GM23248 (cell line): ENCODE measurements around the gene SEC24D.
"Not testable (repeated sequence)": the region's sequence is repeated elsewhere in the genome, so short reads cannot be mapped to it uniquely, and the experiment has no call there.

Source experiments
- EZH2 ChIP-seq: fragments of 200-600 bp; sonication (generic); IDR thresholded peaks from 2 replicates; pipeline ENCODE4 v1.6.1; 2018; ENCODE audit warnings: antibody characterized with exemption, mild to moderate bottlenecking; ENCODE audit not compliant: insufficient read depth, poor library complexity, severe bottlenecking
- EZH2phosphoT487 ChIP-seq: fragments of 200-600 bp; sonication (generic); IDR thresholded peaks from 2 replicates; pipeline ENCODE4 v1.6.1; 2018; ENCODE audit warnings: antibody characterized with exemption, moderate library complexity, mild to moderate bottlenecking, low read depth; ENCODE audit not compliant: insufficient read depth

- TF ChIP-seq EZH2, EZH2phosphoT487: not testable (repeated sequence)
These were observed 58.8 kb downstream of the SEC24D start for GRCh38 chr4:118776955-118777640.
